PC-3 (cell line): ENCODE measurements around the gene ECSIT. TPM values are rescaled to one million over a fixed set of nuclear protein-coding genes. Genes with fewer than 3 reads are reported as not detected.
A peak's percentile ranks its signal among the peaks of the same experiment; 100 is the strongest.

Source experiments
- ATAC-seq: fragments of 200-7000 bp; cut with Tn5 transposase; 2 replicates; pipeline ENCODE4 v1.9.1; 2020; ENCODE audit warnings: mild to moderate bottlenecking, moderate library complexity
- Bru-seq: library from RNA; stranded (reverse); fragments of 400-500 nt; gene quantifications from one replicate; lab custom pipeline; 2021; lab: Mats Ljungman, UMichigan
- BruChase-seq, 2 experiments: library from RNA; stranded (reverse); fragments of 400-500 nt; gene quantifications; one replicate each; lab custom pipeline; 2021; lab: Mats Ljungman, UMichigan
- BruUV-seq: library from RNA; stranded (reverse); fragments of 400-500 nt; replicated peaks from 2 replicates; lab custom pipeline; 2021; lab: Mats Ljungman, UMichigan
- CTCF ChIA-PET: fragments of 300-600 bp; sonication (Branson Sonifier 250); formaldehyde crosslinking; loops from one replicate; lab custom pipeline; 2022; ENCODE audit warnings: antibody characterized with exemption; lab: Charles Lee
- POLR2A ChIA-PET: fragments of 300-600 bp; sonication (Branson Sonifier 250); formaldehyde crosslinking; loops from one replicate; lab custom pipeline; 2022; ENCODE audit warnings: antibody characterized with exemption; ENCODE audit not compliant: unreplicated experiment; lab: Charles Lee
- DNase-seq: peaks from one replicate; pipeline ENCODE4 v3.0.0-alpha.2; 2015
- H2AFZ ChIP-seq: fragments of 300-600 bp; sonication (generic); 2 replicates; pipeline ENCODE4 v1.6.0; 2016; ENCODE audit warnings: antibody characterized with exemption, low read length
- H3F3A ChIP-seq: fragments of 300-600 bp; sonication (generic); one replicate; pipeline ENCODE4 v1.6.0; 2017; ENCODE audit warnings: antibody characterized with exemption, low read length, control low read depth, mild to moderate bottlenecking; ENCODE audit not compliant: unreplicated experiment
- H3K27ac ChIP-seq: fragments of 300-600 bp; sonication (generic); 2 replicates; pipeline ENCODE4 v1.5.1; 2016; ENCODE audit warnings: mild to moderate bottlenecking, low read length
- H3K27me3 ChIP-seq: fragments of 300-600 bp; sonication (generic); 2 replicates; pipeline ENCODE4 v1.6.1; 2016; ENCODE audit warnings: low read length, mixed read lengths
- H3K36me3 ChIP-seq: fragments of 300-600 bp; sonication (generic); 2 replicates; pipeline ENCODE4 v1.6.1; 2016; ENCODE audit warnings: low read depth, mixed run types, low read length, mixed read lengths
- H3K4me1 ChIP-seq: fragments of 300-600 bp; sonication (generic); 2 replicates; pipeline ENCODE4 v1.5.1; 2016; ENCODE audit warnings: low read length; ENCODE audit not compliant: insufficient read depth
- H3K4me2 ChIP-seq: fragments of 300-600 bp; sonication (generic); 2 replicates; pipeline ENCODE4 v1.6.0; 2016; ENCODE audit warnings: low read length
- H3K4me3 ChIP-seq: fragments of 300-600 bp; sonication (generic); 2 replicates; pipeline ENCODE4 v1.5.1; 2016; ENCODE audit warnings: mild to moderate bottlenecking, low read length, mixed read lengths
- H3K79me2 ChIP-seq: fragments of 300-600 bp; sonication (generic); 2 replicates; pipeline ENCODE4 v1.6.1; 2017; ENCODE audit warnings: low read length, mixed read lengths
- H3K9ac ChIP-seq: fragments of 300-600 bp; sonication (generic); 2 replicates; pipeline ENCODE4 v1.6.0; 2016; ENCODE audit warnings: mild to moderate bottlenecking, low read length
- H3K9me2 ChIP-seq: fragments of 300-600 bp; sonication (generic); replicated peaks from 2 replicates; pipeline ENCODE4 v1.6.1; 2016; ENCODE audit warnings: mixed run types, low read length, mixed read lengths
- H3K9me3 ChIP-seq: fragments of 300-600 bp; sonication (generic); 2 replicates; pipeline ENCODE4 v1.6.1; 2016; ENCODE audit warnings: low read length, mixed read lengths
- H4K20me1 ChIP-seq: fragments of 300-600 bp; sonication (generic); 2 replicates; pipeline ENCODE4 v1.6.1; 2016; ENCODE audit warnings: low read length, mixed read lengths
- EZH2 ChIP-seq: fragments of 300-600 bp; sonication (generic); IDR thresholded peaks from one replicate; pipeline ENCODE4 v1.6.1; 2017; ENCODE audit warnings: antibody characterized with exemption, mild to moderate bottlenecking, low read length; ENCODE audit not compliant: unreplicated experiment
- EZH2phosphoT487 ChIP-seq: fragments of 300-600 bp; sonication (generic); IDR thresholded peaks from 2 replicates; pipeline ENCODE4 v1.6.1; 2018; ENCODE audit warnings: mild to moderate bottlenecking, antibody characterized with exemption, low read length, borderline replicate concordance
- intact Hi-C: fragments of 100-400 bp; cut with micrococcal nuclease; formaldehyde crosslinking; loops from 2 replicates; pipeline ENCODE4 v1.9.0; 2023
- long read RNA-seq: library from polyadenylated mRNA; unstranded; transcript quantifications from one replicate; pipeline ENCODE4 v2.0.0, GENCODE V29; 2021; ENCODE audit not compliant: unreplicated experiment
- total RNA-seq: library from RNA; depleted of rRNA; stranded (reverse); fragments of >200 nt; gene quantifications from 2 replicates; pipeline ENCODE4 v1.2.3, GENCODE V29; 2014; rRNA removed
- TF ChIP-seq, protein P1 (sequence below): fragments of 300-600 bp; sonication (generic); conservative IDR thresholded peaks from 2 replicates; pipeline ENCODE4 v1.5.1; 2017; ENCODE audit warnings: antibody characterized with exemption, low read depth, mild to moderate bottlenecking, low read length

Gene ECSIT, protein sequence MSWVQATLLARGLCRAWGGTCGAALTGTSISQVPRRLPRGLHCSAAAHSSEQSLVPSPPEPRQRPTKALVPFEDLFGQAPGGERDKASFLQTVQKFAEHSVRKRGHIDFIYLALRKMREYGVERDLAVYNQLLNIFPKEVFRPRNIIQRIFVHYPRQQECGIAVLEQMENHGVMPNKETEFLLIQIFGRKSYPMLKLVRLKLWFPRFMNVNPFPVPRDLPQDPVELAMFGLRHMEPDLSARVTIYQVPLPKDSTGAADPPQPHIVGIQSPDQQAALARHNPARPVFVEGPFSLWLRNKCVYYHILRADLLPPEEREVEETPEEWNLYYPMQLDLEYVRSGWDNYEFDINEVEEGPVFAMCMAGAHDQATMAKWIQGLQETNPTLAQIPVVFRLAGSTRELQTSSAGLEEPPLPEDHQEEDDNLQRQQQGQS
- total RNA-seq, result 126 and 156 TPM in 2 replicates
- percentile 69 among the genes with signal in this experiment for Bru-seq, nascent RNA
- percentile 77 among the genes with signal in this experiment for BruChase-seq, experiment 1, labeled RNA remaining after a 6-hour chase
- BruChase-seq, experiment 2, labeled RNA remaining after a 2-hour chase, result percentile 67 among the genes with signal in this experiment
- long read RNA-seq, transcript ECSIT-202 (8 exons, 1,700 nt), result major isoform, 93 of 166 reads
- long read RNA-seq, partial matches to known transcripts, result 8 of 166 reads
- long read RNA-seq, other reads (novel, unspliced or antisense), result 62 of 166 reads

DNA sequence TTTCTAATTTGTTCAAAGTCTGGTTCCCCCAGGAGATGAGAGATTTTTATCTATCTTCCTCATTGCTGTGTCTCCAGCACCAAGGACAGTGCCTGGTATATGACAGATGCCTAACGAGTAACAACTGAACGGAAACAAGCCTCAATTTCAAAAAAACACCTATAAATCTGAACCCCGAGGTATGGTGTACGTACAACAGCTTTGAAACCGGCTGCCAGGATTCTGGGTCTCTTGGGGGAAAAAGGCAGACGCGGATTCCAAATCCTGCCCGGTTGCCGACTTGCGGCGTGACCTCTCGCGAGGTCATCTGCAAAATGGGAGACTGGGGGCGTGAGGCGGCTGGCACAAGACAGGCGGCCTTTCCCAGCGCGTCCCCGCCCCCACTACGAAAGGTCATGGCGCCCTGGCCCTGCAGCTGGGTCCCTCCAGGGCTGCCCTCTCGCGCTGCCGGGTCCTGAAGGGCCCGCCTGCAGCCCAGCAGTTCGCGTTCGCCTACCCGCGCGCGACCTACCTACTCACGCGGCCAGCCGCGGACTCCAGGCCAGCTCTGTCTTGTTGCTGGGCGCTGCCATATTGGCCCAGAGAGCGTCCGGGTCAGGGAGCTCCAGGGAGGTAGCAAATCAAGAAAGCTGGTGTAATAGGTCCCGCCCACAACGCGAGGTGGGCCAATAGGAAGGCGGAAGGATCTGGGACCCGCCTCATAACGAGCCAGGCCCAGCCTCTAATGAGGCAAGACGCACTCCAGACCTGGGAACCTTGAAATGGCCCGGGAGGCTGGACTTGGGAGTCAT, at the start of gene ECSIT:
TSS of gene ECSIT (minus strand) at position 584 of the 791 bp plus-strand sequence. CDS start 9,964 bp downstream, outside the sequence.
- intact Hi-C loops, result loop anchor here (2.0 kb wide), 2 partner anchors 24 to 30 kb away; partner anchors contain the start of genes ELOF1 and ZNF653
- ChIA-PET CTCF (interaction anchor here (0.5 to 1.4 kb wide), 3 partner anchors 30 to 239 kb away, joined by 3 to 8 read pairs (median 7); partner anchors contain the start of genes ELOF1 and PRKCSH), POLR2A (interaction anchor here (0.6 to 1.4 kb wide), 2 partner anchors 30 to 93 kb away, joined by 5 to 21 read pairs; partner anchors contain the start of genes ELOF1, ODAD3 and PRKCSH)
- H3F3A ChIP-seq, result no peaks in the 10 kb centered on the region
- H3K9ac ChIP-seq, result peak within 1 kb of the TSS; percentile 83
- H3K27ac ChIP-seq, result peak within 1 kb of the TSS; percentile 81
- peaks cover 3% of the 10 kb centered on the region; the same call in 1 of the 2 replicates for H3K36me3 ChIP-seq
- TF ChIP-seq, protein P1, sequence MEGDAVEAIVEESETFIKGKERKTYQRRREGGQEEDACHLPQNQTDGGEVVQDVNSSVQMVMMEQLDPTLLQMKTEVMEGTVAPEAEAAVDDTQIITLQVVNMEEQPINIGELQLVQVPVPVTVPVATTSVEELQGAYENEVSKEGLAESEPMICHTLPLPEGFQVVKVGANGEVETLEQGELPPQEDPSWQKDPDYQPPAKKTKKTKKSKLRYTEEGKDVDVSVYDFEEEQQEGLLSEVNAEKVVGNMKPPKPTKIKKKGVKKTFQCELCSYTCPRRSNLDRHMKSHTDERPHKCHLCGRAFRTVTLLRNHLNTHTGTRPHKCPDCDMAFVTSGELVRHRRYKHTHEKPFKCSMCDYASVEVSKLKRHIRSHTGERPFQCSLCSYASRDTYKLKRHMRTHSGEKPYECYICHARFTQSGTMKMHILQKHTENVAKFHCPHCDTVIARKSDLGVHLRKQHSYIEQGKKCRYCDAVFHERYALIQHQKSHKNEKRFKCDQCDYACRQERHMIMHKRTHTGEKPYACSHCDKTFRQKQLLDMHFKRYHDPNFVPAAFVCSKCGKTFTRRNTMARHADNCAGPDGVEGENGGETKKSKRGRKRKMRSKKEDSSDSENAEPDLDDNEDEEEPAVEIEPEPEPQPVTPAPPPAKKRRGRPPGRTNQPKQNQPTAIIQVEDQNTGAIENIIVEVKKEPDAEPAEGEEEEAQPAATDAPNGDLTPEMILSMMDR, result no peak
- TF ChIP-seq EZH2 (no peak), EZH2phosphoT487 (no peak)
- H3K4me3 ChIP-seq, result peak within 1 kb of the TSS; percentile 90
- ATAC-seq (peak; percentile 96), DNase-seq (peak; percentile 99)
- H4K20me1 ChIP-seq, result no peaks in the 10 kb centered on the region
- no peaks in the 10 kb centered on the region for H3K9me2 ChIP-seq
- H3K79me2 ChIP-seq, result peaks cover 24% of the 10 kb centered on the region
- BruUV-seq, result TSS peak; percentile 73
- H3K4me2 ChIP-seq, result peak within 1 kb of the TSS; percentile 90
- no peaks in the 10 kb centered on the region for H3K9me3 ChIP-seq
- peaks cover 25% of the 10 kb centered on the region for H3K4me1 ChIP-seq
- peak within 1 kb of the TSS; percentile 80 for H2AFZ ChIP-seq
- H3K27me3 ChIP-seq, result no peaks in the 10 kb centered on the region

DNA sequence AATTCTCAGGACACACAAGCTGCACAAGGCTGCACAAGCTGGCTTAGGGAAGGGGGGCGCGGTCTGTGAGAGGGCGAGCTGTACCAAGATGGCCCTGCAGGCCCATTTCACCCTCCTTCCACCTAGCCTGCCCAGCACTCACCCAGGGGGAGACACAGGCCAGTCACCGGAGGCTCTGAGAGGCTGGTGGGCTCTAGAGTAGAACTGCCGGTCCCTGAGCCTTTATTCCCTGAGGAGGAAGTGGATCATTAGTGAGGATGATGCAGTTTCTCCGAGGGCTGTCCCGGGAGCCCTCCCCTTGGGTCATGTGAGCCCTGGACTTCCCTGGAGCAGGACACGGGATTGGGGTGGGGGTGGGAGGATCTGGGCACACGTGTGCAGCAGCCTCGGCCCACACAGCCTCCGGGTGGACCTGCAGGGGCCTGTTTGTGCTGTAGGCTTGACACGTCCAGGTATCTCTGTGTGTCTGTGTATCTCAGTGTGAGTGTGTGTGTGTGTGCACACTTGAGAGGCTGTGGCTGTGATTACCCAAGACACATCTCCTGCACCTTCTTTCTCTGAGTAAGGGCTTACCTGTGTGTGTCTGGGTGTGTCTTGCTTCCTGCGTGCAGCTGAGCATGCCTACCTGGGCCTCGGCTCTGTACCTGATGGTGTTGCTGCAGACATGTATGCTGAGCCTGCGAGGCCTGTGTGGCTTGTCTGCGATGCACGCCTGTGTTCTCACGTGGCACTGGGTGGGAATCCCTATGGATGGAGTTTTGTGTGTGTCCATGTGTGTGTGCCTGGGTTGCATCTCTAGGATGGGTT, 48.7 kb upstream of the ECSIT start, which contains the start of gene ACP5:
TSS of gene ACP5 (minus strand) at position 195 of the 807 bp plus-strand sequence. CDS start 328 bp downstream, outside the sequence.
- H3K9me2 ChIP-seq, result no peaks in the 10 kb centered on the region
- CTCF ChIA-PET, result no interaction called here
- H2AFZ ChIP-seq, result no peak within 1 kb of the TSS
- no TSS peak for BruUV-seq
- ATAC-seq (no peak), DNase-seq (no peak)
- H3K27me3 ChIP-seq, result no peaks in the 10 kb centered on the region
- no peak within 1 kb of the TSS for H3K4me2 ChIP-seq
- no peaks in the 10 kb centered on the region for H3F3A ChIP-seq
- POLR2A ChIA-PET, result no interaction called here
- H4K20me1 ChIP-seq, result no peaks in the 10 kb centered on the region
- H3K27ac ChIP-seq, result no peak within 1 kb of the TSS
- no peak within 1 kb of the TSS for H3K4me3 ChIP-seq
- no peaks in the 10 kb centered on the region for H3K36me3 ChIP-seq
- intact Hi-C loops, result no loop called here
- no peak within 1 kb of the TSS for H3K9ac ChIP-seq
- no peaks in the 10 kb centered on the region for H3K4me1 ChIP-seq
- H3K79me2 ChIP-seq, result no peaks in the 10 kb centered on the region
- TF ChIP-seq, protein P1, result no peak
- no peak for TF ChIP-seq EZH2phosphoT487
- TF ChIP-seq EZH2, result no peak
- no peaks in the 10 kb centered on the region for H3K9me3 ChIP-seq
